Measurements from ENCODE around the gene OTULIN.

- TF ChIP-seq EZH2 (IDR thresholded peaks at IDR 0.05; ENCODE audit: low read length) (no peak), CTCF (optimal IDR thresholded peaks at IDR 0.05 in 1 of 3, IDR thresholded peaks at IDR 0.05 in 1 of 3, conservative IDR thresholded peaks at IDR 0.05 in 1 of 3; ENCODE audit: extremely low read depth in 1 of 3, insufficient read depth in 2 of 3, low read length in 3 of 3) (no peak)
These were observed 11.4 kb downstream of the OTULIN start for GRCh38 chr5:14675865-14676300.
